Suprapubic skin (tissue), 3 donors: ENCODE data around the gene XKR8.

Source experiments
- CTCF ChIP-seq, 2 donors: fragments of 200-600 bp in 1 of 2; fragments of 450-650 bp in 1 of 2; sonication (generic) in 1 of 2; IDR thresholded peaks; one replicate each; pipeline ENCODE4 v1.5.1; 2016 to 2019; ENCODE audit warnings: antibody characterized with exemption in 2 of 2, mild to moderate bottlenecking in 1 of 2, moderate library complexity in 1 of 2
- POLR2AphosphoS5 ChIP-seq, 3 donors: sonication (generic); formaldehyde crosslinking; IDR thresholded peaks; one replicate each; pipeline ENCODE4 v1.6.1; 2017; ENCODE audit warnings: antibody characterized with exemption in 3 of 3

- no peak for TF ChIP-seq CTCF (IDR thresholded peaks at IDR 0.05)
- TF ChIP-seq POLR2AphosphoS5 (IDR thresholded peaks at IDR 0.05), result no peak
These were observed 5.6 kb upstream of the XKR8 start for GRCh38 chr1:27954186-27954585.
